ENCODE data around the gene CPED1.
"Not testable (repeated sequence)": the region's sequence is repeated elsewhere in the genome, so short reads cannot be mapped to it uniquely, and the experiment has no call there.

CPED1 gene

DNA sequence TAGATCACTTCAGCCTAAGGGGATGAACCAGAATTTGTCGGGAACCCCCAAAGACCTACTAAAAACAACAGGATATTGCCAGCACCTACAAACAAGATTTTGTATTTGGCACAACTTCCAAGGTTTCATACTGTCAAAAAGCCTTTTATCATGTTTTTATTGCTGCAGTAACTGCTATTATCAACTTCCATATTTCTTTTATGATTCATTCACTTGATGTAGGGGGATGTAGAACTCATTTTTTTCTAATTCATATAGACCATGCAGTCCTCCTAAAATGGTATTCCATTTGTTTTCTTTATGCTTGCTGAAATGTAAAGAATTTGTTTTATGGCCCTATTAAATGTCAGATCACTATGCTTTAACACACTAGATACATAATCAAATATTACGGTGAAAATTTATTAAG, 310.3 kb downstream of the CPED1 start:
- no peak for FAIRE-seq

DNA sequence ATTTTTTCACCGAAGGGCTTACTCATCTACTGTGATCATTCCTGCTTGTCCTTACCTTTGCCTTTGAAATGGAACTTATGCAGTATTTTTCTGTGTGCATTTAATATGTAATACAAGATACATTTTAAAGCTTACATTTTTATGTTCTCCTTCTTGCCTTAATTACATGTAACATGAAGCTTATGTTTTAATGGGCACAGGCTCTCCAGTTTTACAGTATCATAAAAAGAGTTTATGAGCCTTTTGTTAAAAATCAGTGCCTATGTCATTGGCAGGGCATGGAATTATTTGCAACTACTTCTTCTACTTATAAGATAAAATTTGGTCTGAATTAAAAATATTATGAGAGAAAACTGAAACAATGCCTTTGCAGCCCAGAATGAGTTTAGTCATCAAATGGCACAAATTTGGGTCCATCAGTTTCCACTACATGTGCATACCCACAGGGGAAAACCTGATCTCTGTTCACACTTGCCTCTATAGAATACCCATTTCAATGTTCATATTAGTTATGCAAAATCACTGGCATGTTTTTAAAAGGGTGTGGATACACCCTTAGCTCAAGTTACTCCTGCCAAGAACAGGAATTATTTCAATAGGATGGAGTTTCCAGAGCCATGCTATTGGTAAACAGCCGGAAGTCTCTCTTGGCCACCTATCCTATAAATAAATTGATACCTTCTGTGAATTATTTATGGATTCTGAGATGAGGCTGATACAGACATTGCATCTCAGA, 312.3 kb downstream of the CPED1 start:
- FAIRE-seq, result no peak

- FAIRE-seq, result no peak
These were observed 313.1 kb downstream of the CPED1 start for GRCh38 chr7:121301446-121302213.

DNA sequence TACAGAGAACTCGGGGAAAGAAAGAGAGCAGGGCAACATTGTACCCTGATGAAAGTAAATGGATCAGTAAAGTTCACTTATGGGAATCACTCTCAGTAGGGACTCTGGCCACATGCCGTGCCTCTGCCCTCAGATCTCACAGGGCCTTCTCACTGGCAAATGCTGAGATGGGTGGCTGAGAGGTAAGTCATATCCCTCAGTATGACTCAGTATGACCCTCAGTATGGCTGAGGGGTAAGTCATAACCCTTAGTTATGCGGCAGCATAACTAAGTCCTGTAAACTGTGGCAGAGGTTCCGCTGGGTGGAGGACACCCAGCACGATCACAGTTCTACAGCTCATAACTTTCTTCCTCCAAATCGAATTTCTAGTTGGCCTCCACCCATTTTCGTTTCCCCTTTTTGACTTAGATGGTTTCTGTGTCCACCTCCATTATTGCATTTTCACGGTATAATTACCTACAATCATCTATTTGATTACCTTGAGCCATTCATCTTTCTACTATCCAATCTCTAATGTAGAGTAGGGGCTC, 313.8 kb downstream of the CPED1 start:
- no peak for FAIRE-seq

- peak; percentile 10 for FAIRE-seq
These were observed 315.1 kb downstream of the CPED1 start for GRCh38 chr7:121303422-121304101.

DNA sequence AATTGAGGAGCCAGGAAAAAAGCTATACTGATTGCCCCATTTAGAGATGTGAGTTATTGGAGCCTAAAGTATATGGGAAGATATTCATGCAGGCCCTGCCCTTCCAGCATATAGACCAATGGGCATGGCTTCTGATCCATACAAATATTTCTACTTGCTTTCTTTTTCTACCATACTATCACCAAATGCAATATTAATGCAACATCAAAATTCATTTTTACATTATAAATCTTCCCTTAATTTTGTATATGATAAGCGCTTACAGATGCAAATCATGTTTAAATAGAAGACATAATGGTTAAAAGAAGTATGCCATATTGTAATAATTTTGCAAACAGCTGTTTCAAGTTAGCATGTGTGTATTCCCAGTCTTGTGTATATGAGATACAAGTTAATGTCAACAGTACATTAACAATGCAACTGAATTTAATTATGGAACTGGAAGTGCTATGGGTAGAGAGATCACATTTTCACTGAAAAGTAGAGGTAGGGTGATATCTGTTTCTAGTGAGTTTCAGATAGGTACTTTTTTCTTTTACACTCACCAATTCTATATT, 315.7 kb downstream of the CPED1 start:
- FAIRE-seq, result no peak

- FAIRE-seq, result no peak
These were observed 316.6 kb downstream of the CPED1 start for GRCh38 chr7:121305109-121305508.

GRCh38 chr7:121306565-121306964, 318.1 kb downstream of the CPED1 start:
- no peak for FAIRE-seq

- FAIRE-seq, result no peak
These were observed 318.6 kb downstream of the CPED1 start for GRCh38 chr7:121307021-121307574.

DNA sequence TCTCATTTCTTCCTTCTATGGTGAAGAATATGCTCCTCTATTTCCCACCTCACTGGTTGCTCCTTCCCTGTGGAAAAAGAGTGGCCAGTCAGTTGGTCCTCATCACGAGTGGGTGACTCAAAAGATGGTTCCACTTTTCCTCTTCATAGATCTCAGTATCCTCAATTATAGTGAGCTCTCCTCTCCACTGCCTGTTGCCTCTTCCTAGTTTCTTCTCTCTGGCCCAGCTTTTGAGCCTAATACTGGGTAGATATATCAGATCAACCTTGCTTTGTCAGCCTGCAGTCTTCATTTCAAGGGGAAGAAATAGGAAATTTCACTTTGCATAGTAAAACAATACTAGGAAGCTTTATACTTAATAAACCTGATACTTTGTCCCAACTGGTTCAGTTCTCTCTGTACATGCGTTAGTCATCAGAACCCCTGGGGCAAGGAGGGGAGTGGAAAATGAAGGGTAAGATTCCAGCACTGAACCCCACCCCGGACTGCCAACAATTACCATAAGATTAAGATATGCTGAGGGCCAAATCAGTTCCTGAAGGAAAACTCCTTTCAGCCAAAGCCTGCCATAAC, 324.8 kb downstream of the CPED1 start:
- FAIRE-seq, result no peak

DNA sequence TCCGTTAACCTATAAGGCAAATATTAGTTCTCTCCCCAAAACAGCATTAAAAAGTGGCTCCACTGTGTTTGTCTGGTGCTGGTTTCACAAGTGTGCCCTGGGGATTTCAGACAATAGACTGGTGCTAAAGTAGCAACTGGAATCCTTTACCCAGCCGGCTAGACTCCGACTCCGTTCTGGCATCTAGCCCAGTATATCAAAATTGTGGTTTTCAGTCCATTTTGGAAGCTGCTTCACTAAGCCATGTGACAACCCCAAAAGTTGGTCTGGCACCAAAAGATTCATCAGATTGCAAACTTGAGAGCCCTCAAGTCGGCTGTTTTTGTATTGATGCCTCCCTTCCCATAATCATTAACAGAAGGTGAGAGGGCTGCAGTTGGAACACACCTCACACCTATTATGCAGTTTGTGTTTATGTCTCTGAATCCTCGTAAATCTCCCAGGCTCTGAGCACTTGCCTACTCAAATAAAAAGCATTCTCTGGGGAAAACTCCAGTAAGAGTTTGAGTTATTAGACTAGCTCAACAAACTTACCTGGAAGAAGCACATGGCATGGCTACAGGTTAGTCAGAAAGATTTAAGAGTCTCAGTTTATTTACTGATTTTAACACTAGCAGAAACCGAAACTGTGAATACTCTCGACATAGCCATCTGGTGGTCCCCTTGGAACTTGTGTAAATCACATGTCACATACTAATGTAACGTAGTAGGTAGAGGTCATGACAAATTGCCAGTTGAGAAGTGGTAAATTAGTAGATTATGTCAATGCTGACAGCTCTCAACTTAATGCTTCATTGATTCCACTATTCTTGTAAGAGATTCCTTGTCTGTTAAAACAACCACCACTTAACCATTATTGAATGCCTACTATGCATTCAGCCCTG, 325.5 kb downstream of the CPED1 start:
- FAIRE-seq, result no peak

DNA sequence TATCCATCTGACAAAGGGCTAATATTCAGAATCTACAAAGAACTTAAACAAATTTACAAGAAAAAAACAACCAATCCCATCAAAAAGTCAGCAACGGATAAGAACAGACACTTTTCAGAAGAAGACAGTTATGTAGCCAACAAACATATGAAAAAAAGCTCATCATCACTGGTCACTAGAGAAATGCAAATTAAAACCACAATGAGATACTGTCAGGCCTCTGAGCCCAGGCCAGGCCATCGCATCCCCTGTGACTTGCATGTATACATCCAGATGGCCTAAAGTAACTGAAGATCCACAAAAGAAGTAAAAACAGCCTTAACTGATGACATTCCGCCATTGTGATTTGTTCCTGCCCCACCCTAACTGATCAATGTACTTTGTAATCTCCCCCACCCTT, 326.7 kb downstream of the CPED1 start:
- FAIRE-seq, result not testable (repeated sequence)

DNA sequence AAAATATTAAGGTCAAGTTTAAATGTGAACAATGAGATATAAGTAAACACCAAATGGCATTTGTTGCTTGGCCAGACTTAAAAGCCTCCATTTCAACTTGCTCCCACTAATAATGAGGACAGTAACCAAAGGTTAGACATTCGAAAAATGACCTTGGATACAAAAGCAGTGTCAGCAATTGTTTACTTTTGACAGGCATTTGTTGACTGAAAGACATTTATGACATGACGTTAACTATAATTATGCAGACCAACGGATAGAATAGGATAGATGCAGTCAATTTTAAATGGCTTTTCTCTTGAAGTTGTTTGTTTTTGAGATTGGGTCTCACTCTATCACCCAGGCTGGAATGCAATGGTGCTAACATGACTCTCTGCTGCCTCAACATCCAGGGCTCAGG, 333.9 kb downstream of the CPED1 start:
- no peak for FAIRE-seq

DNA sequence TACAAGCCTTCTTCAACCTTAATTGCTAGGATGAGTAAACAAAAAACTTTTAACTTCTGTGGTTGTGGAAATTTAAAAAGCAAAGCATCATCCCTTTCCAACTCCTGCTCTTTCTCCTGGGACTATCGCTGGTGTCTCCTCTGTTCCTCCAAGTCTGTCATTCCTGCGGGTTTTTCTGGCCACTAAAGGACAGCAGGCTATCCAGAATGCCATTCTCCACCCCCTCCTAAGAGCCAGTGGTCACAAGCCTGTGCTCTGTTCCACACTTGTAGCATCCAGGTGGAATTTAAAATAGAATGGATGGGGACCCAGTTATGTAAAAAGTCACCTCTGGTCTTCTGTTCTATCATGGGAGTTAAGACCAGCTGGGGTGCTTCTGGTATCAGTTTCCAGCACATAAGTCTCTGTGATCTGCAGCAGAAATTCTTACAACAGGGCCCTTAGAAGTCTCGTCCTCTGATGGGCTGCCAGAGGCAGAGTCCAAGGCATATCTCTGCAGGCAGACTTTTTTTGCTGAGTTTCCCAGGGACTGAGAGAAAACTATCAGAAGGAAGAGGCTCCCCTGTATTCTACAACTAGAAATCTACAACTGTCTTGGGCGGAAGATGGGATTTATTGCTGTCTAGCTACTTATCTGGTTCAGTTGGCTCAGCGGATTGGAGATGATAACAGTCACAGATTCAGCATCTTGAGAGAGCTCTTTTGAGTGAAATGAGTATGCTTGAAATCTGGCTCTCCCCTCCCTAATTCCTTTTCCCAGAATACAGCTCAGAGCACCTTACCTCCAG, 335.2 kb downstream of the CPED1 start:
- FAIRE-seq, result no peak

GRCh38 chr7:121327671-121328070, 339.2 kb downstream of the CPED1 start:
- no peak for FAIRE-seq

DNA sequence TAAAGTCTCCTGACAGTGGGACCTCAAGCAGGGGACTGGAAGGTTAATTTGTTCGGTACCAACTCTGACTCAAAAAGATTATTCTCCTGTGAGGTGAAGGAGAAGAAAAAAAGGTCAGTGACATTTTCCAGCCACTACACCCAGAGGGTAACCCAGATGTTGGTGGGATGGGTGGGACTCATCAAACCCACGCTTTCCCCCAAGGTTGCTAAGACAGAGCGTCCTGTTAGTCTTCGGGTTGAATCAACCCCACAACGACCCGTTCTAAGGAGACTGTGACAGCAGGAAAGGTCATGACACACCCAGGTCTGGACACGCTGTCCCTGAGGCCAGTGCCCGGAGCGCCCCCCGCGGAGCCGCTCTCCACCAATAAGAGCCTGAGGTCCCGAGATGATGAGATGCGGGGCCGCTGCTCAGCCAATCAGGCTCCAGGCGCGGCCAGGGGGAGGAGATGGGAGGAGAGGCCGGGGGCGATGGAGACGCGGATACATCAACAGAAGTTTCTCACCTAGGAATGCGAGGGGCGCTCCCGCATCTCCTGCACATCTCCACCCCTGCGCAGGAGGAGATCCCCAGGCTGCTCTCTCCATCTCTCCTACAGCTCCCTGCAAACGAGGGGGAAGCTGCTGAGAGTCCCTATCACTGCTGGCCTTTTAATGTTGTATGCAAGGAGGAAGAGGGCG, 340.1 kb downstream of the CPED1 start, which contains the start of gene WNT16:
TSS of gene WNT16 (plus strand) at position 493 of the 683 bp plus-strand sequence. CDS start 293 bp downstream, outside the sequence.
- no peak for FAIRE-seq

GRCh38 chr7:121329191-121330052, 340.9 kb downstream of the CPED1 start:
- no peak for FAIRE-seq

DNA sequence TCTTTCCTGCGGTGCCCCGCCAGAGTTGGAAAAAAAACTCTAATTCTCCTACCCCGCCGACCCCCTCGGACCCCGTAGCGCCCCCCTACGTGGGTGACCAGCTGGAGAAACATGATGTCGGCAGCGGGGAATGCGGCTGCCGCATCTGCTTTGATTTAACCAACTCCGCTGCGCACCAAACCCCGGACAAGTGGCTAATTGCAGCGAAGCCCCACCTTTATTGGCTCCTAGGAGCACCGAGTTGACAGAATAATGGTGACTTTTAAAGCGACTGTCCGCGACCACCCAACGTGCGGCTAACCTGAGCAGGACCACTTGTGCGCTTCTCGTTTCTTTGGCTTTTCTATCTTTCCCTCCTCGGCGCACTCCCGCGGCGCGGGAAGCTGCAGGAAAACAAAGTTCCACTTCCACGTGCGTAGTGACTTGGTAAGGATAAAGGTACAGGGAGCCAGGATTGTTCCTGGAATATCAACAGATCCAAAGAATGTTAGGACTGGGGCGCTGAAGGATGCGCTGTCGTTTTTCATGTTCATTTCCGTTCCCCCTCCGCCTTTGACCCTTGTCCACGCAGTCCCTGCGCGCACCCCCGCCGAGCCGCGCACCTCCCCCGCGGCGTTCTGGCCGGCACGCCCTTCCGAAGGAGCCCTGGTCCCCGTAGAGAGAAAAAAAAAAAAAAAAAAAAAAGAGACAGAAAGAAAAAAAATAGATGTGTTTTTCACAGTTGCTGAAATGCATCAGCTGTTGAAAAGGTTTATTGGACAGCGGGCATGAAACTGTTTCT, 341.7 kb downstream of the CPED1 start:
- FAIRE-seq, result no peak
